IPS DF 6.9 (cell line): ENCODE measurements around the gene SERP2.

Experiments
- DNase-seq: peaks from one replicate; pipeline ENCODE4 v3.0.0-alpha.2; 2013; ENCODE audit warnings: low read depth, low spot score
- H3K27ac ChIP-seq: one replicate; pipeline ENCODE4 v1.5.1; 2013; ENCODE audit warnings: low read length, control low read depth
- H3K27me3 ChIP-seq: 2 replicates; pipeline ENCODE4 v1.6.1; 2013; ENCODE audit warnings: mild to moderate bottlenecking, low read length; ENCODE audit not compliant: control insufficient read depth, insufficient read depth
- H3K36me3 ChIP-seq: 2 replicates; pipeline ENCODE4 v1.6.1; 2013; ENCODE audit warnings: low read length; ENCODE audit not compliant: control insufficient read depth, insufficient read depth
- H3K4me1 ChIP-seq: 2 replicates; pipeline ENCODE4 v1.6.1; 2013; ENCODE audit warnings: low read length; ENCODE audit not compliant: control insufficient read depth, insufficient read depth
- H3K4me3 ChIP-seq: 2 replicates; pipeline ENCODE4 v1.5.1; 2013; ENCODE audit warnings: mild to moderate bottlenecking, low read length
- H3K9me3 ChIP-seq: 2 replicates; pipeline ENCODE4 v1.6.1; 2013; ENCODE audit warnings: low read length, inconsistent platforms; ENCODE audit not compliant: control insufficient read depth, insufficient read depth
- WGBS: extraction: QIAGEN DNeasy Blood & Tissue Kit; methylation state at CpG from one replicate; pipeline ENCODE4 v1.1.7; 2013; ENCODE audit warnings: mixed read lengths, missing lambda C conversion rate; ENCODE audit not compliant: insufficient read length, insufficient coverage; 5-methylcytosine and 5-hydroxymethylcytosine counted together

Gene SERP2

DNA sequence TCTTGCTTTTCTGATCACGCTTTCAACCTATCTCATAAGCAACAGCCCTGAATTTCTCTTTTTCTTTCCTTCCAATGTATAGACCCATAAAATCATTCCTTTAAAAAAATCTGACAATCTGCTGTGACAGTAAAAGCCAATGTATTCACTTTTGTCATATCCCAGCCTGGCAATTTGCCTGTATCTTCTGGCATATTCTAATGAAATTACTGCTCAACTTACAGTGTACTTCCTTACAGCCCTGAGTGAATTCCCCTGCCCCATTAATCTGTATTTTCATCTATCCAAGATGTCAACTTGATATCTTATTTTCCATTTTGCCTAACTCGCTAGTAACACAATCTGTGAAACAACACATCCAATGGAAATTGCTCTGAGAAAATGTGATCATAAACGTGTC lies 18.0 kb upstream of the SERP2 start:
- H3K4me3 ChIP-seq: no peak overlapping the region
- no peak overlapping the region for H3K27ac ChIP-seq
- H3K36me3 ChIP-seq: no peaks in the 10 kb centered on the region
- H3K27me3 ChIP-seq: no peaks in the 10 kb centered on the region
- no peaks in the 10 kb centered on the region for H3K9me3 ChIP-seq
- no peak for DNase-seq
- no CpG with 5 or more reads among the region's 3 CpGs for WGBS
- H3K4me1 ChIP-seq: peaks cover 2% of the 10 kb centered on the region; the same call in 1 of the 2 replicates

GRCh38 chr13:44359983-44360375 lies 13.6 kb upstream of the SERP2 start:
- H3K4me3 ChIP-seq: no peak overlapping the region
- H3K36me3 ChIP-seq: no peaks in the 10 kb centered on the region
- DNase-seq: no peak
- no peaks in the 10 kb centered on the region for H3K27me3 ChIP-seq
- no peaks in the 10 kb centered on the region for H3K4me1 ChIP-seq
- no peak overlapping the region for H3K27ac ChIP-seq
- WGBS: no CpG with 5 or more reads among the region's 1 CpG
- no peaks in the 10 kb centered on the region for H3K9me3 ChIP-seq

DNA sequence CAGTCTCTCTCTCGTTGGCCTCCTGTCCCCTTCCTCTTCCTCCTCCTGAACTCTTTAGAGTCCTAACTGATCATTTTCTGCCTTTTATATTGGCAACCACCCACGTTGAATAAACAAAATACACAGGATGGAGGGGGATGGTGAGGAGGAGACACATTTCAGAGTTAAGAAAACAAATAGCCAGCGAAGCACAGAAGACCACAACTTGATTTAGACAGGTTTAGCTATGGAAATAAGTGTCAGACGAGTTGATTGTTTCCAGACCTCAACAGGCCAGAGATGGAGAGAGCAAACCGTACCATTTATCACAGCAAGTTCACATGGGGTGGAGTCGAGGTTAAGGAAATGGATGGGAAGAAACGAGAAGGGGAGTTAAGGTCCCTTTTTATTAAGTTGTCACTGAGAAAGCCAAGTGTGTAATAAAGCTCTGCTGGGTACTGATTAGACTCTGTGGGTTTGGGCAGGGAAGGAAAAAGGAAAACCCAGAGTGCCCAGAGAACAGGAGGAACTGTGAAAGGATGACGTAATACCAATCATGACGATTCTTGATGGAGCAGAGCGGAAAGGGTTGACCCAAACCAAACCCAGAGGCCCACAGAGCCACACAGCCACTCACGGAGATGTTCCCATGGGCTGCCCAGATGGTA lies 11.1 kb upstream of the SERP2 start:
- no CpG with 5 or more reads among the region's 11 CpGs for WGBS
- H3K9me3 ChIP-seq: no peaks in the 10 kb centered on the region
- no peak for DNase-seq
- H3K36me3 ChIP-seq: no peaks in the 10 kb centered on the region
- H3K4me1 ChIP-seq: no peaks in the 10 kb centered on the region
- H3K27me3 ChIP-seq: no peaks in the 10 kb centered on the region
- no peak overlapping the region for H3K4me3 ChIP-seq
- no peak overlapping the region for H3K27ac ChIP-seq

DNA sequence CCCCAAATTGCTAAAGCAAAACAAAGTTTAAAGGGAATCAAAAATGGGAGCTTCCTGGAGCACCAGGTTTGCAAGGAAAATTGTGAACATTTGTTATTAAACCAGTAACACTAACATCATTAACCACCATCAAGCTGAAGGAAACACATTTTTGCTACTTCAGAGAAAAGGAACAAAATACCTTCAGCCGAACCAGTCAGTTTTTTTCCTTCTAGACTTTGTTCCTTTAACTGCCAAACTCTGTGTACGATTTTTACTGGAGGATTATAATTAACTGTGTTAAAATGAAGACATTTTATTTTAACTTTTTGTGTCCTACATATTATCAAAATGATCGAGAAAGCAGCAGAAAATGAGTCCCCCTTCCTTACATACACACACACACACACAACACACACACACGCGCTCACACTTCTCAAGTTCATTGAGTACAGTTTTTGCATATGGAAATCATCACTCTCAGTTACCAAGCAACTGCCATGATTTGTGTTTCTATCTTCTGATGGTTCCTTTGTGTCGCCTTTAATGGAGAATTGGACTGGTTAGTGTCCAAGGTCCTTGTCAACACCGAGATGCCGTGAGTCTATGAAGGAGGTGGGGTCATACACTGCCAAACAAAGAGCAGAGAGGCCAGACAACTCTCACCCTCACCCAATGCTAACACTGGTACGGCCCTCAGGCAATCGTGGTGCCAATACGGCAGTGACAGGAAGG lies 9.8 kb upstream of the SERP2 start:
- Histone ChIP-seq H3K9me3 (no peaks in the 10 kb centered on the region), H3K27me3 (no peaks in the 10 kb centered on the region), H3K4me1 (no peaks in the 10 kb centered on the region), H3K27ac (no peak overlapping the region), H3K36me3 (no peaks in the 10 kb centered on the region), H3K4me3 (no peak overlapping the region)
- no peak for DNase-seq
- no CpG with 5 or more reads among the region's 11 CpGs for WGBS

- H3K9me3 ChIP-seq: no peaks in the 10 kb centered on the region
- no peak overlapping the region for H3K4me3 ChIP-seq
- H3K4me1 ChIP-seq: no peaks in the 10 kb centered on the region
- WGBS: no CpG with 5 or more reads among the region's 6 CpGs
- DNase-seq: no peak
- H3K27me3 ChIP-seq: no peaks in the 10 kb centered on the region
- no peaks in the 10 kb centered on the region for H3K36me3 ChIP-seq
- H3K27ac ChIP-seq: no peak overlapping the region
These were observed 9.2 kb upstream of the SERP2 start for GRCh38 chr13:44364345-44365000.

DNA sequence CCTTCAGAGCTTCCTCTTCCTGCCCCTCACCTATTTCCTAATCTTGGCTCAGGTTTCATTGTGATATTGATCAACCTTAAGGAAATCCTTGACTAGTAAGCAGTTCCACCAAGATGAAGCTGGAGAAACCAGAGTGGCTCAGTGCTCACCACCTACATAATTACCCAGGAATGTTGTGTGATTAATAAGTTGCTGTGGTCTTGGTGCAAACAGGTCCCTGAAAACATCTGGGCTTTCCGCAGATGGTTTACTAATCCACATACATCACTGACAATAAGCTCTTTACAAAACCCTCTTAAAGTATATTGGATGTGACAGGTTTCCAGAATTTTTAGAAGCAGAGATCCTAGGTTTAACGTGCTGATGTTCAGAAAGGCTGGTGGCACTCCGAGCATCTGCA lies 8.6 kb upstream of the SERP2 start:
- H3K27ac ChIP-seq: no peak overlapping the region
- WGBS: no CpG with 5 or more reads among the region's 3 CpGs

DNA sequence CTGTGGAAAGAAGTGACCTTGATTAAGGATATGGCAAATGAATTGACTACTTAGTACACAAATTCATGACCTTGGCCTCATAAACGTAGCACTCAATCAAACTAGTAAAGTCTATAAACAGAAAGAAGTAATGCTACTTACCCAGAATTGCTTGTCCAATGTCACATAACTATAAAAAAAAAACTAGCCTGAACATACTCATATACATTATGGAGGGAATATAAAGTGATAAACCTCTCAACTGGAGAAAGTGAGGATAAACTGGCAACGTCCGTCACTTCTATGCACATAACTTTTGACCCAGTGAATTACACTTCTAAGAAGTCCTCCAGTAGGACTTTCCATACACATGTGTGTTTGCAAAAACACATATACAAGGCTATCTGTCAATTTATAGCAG lies 7.7 kb upstream of the SERP2 start:
- DNase-seq: no peak
- no CpG with 5 or more reads among the region's 3 CpGs for WGBS
- Histone ChIP-seq H3K36me3 (no peaks in the 10 kb centered on the region), H3K4me1 (no peaks in the 10 kb centered on the region), H3K27ac (no peak overlapping the region), H3K4me3 (no peak overlapping the region), H3K27me3 (no peaks in the 10 kb centered on the region), H3K9me3 (no peaks in the 10 kb centered on the region)

More for the DNA sequence above, 8.6 kb upstream of the SERP2 start:
- Histone ChIP-seq H3K4me1 (no peaks in the 10 kb centered on the region), H3K9me3 (no peaks in the 10 kb centered on the region), H3K36me3 (no peaks in the 10 kb centered on the region), H3K27me3 (no peaks in the 10 kb centered on the region), H3K4me3 (no peak overlapping the region)
- DNase-seq: no peak

DNA sequence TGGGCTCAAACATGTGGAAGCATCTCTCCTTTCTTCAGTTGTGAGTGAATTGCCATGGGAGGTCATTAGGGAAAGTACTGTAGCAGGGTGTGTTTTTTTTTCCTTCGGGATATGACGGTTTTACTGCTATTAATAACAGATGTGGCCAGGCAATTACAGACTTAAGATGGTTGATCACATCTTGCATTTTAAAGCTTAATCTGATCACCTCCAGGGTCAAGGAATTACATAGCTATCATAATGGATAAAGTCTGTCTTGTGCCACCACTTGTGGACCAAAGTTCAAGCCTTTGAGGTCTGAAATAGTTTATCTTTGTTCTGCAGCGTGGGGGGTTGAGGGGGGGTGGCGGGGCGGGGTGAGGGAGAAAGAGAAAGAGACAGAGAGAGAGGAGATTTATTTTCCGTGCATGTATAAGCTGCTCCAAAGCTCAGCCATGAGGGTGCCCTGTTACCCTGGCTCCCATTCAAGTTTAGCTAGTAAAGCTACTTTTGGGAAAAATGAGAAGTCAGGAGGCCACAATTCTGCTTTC lies 5.5 kb upstream of the SERP2 start:
- no peaks in the 10 kb centered on the region for H3K27me3 ChIP-seq
- no peaks in the 10 kb centered on the region for H3K36me3 ChIP-seq
- WGBS: no CpG with 5 or more reads among the region's 6 CpGs
- no peaks in the 10 kb centered on the region for H3K9me3 ChIP-seq
- H3K27ac ChIP-seq: no peak overlapping the region
- no peaks in the 10 kb centered on the region for H3K4me1 ChIP-seq
- H3K4me3 ChIP-seq: no peak overlapping the region
- DNase-seq: no peak

DNA sequence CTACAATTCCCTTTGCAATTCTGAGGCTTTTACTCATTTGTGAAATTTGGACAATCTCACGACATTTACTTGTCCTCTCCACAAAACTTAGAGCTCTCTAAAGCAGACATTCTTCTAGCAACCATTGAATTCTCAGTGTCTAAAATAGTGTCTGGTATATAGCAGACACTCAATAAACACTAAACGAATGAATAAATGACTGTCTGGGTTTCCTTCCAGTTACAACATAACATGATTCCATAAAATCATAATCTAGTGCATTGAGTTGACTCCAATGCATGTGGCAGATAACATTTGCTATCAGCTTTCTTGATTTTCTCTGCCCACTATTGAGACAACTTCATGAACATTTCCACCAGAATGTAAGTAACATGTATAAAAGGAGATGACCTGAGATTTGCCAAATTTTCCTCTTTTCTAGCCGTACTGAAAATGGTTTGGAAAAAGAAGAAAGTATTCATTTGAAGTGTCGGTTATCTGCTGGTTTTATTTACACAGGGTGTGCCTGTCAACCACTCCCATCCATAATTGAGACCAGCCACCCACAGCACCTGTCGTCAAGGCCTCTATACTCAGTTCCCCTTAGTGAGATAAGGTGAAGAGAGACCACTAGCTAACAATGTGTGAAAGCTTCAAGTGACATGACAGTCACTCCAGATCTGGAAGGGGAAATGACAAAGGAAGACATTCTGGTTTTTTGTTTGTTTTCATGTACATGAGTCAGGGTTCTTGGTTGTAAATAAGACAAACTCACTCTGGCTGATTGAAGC lies 4.8 kb upstream of the SERP2 start:
- H3K27me3 ChIP-seq: no peaks in the 10 kb centered on the region
- DNase-seq: no peak
- no peaks in the 10 kb centered on the region for H3K36me3 ChIP-seq
- H3K4me3 ChIP-seq: no peak overlapping the region
- no peaks in the 10 kb centered on the region for H3K9me3 ChIP-seq
- WGBS: no CpG with 5 or more reads among the region's 5 CpGs
- no peak overlapping the region for H3K27ac ChIP-seq
- 0 out of 2 replicates have a peak, but pooled peaks cover 2% of the 10 kb centered on the region for H3K4me1 ChIP-seq

GRCh38 chr13:44371421-44371820 lies 2.2 kb upstream of the SERP2 start:
- Histone ChIP-seq H3K4me1 (0 out of 2 replicates have a peak, but pooled peaks cover 2% of the 10 kb centered on the region), H3K36me3 (no peaks in the 10 kb centered on the region), H3K9me3 (no peaks in the 10 kb centered on the region), H3K27me3 (no peaks in the 10 kb centered on the region), H3K4me3 (no peak overlapping the region), H3K27ac (no peak overlapping the region)
- DNase-seq: no peak
- WGBS: 100% methylated on average over 2 of the region's 3 CpGs
